Vagina (tissue), 2 donors: ENCODE data around the gene DEFB126. TPM values are rescaled to one million over a fixed set of nuclear protein-coding genes. Genes with fewer than 3 reads are reported as not detected.
"Not testable (repeated sequence)": the region's sequence is repeated elsewhere in the genome, so short reads cannot be mapped to it uniquely, and the experiment has no call there.

Source experiments
- DNase-seq, 2 donors: peaks; one replicate each; pipeline ENCODE4 v3.0.0-alpha.2; 2017; ENCODE audit errors: extremely low spot score in 2 of 2
- H3K27ac ChIP-seq: fragments of 200-600 bp; sonication (generic); one replicate; pipeline ENCODE4 v1.5.1; 2019
- H3K27me3 ChIP-seq: fragments of 200-600 bp; sonication (generic); one replicate; pipeline ENCODE4 v1.5.1; 2019
- H3K36me3 ChIP-seq, 2 donors: fragments of 200-600 bp; sonication (generic); one replicate each; pipeline ENCODE4 v1.5.1; 2017 to 2019
- H3K4me1 ChIP-seq: fragments of 200-600 bp; sonication (generic); one replicate; pipeline ENCODE4 v1.5.1; 2019
- H3K4me3 ChIP-seq, 2 donors: fragments of 200-600 bp; sonication (generic); 1 replicate in 1 of 2; 2 replicates in 1 of 2; pipeline ENCODE4 v1.5.1; 2016 to 2019
- H3K9me3 ChIP-seq: fragments of 200-600 bp; sonication (generic); one replicate; pipeline ENCODE4 v1.5.1; 2019
- CTCF ChIP-seq, 3 experiments: fragments of 450-650 bp in 2 of 3; fragments of 200-600 bp in 1 of 3; sonication (generic) in 1 of 3; IDR thresholded peaks; one replicate each; pipeline ENCODE4 v1.5.1; 2017 to 2019; ENCODE audit warnings: antibody characterized with exemption in 3 of 3, mild to moderate bottlenecking in 2 of 3, moderate library complexity in 2 of 3
- POLR2A ChIP-seq, 2 donors: fragments of 450-650 bp; IDR thresholded peaks; one replicate each; pipeline ENCODE4 v1.6.1; 2017; ENCODE audit warnings: antibody characterized with exemption in 2 of 2, mild to moderate bottlenecking in 2 of 2, moderate library complexity in 2 of 2
- POLR2AphosphoS5 ChIP-seq, 2 donors: sonication (generic); formaldehyde crosslinking; IDR thresholded peaks; one replicate each; pipeline ENCODE4 v1.9.0; 2017; ENCODE audit warnings: antibody characterized with exemption in 2 of 2, mild to moderate bottlenecking in 2 of 2, low read depth in 1 of 2; ENCODE audit not compliant: insufficient read depth in 1 of 2
- intact Hi-C: fragments of 100-400 bp; cut with DNase I; formaldehyde crosslinking; loops from one replicate; pipeline ENCODE4 v1.15.1; 2023
- total RNA-seq: library from RNA; depleted of rRNA; stranded (reverse); fragments of >200 nt; gene quantifications from one replicate; pipeline ENCODE4 v1.2.3, GENCODE V29; 2016

The DEFB126 gene
- total RNA-seq, 1 donor from 2014 or later = not detected

DNA sequence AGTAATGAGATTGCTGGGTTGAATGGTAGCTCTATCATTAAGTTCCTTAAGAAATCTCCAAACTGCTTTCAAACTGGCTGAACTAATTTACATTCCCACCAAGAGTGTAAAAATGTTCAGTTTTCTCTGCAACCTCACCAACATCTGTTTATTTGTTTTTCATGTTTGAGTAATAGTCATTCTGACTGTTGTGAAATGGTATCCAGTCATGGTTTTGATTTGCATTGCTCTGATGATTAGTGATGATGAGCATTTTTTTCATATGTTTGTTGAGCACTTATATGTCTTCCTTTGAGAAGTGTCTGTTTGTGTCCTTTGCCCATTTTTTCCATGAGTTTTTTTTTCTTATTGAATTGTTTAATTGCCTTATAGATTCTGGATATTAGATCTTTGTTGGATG, 30.0 kb upstream of the DEFB126 start:
- intact Hi-C loops = no loop called here
- H3K9me3 ChIP-seq = no peaks in the 10 kb centered on the region
- H3K36me3 ChIP-seq = no peaks in the 10 kb centered on the region
- TF ChIP-seq POLR2AphosphoS5 (IDR thresholded peaks at IDR 0.05; ENCODE audit: insufficient read depth in 1 of 2, low read depth in 1 of 2) = no peak
- TF ChIP-seq POLR2A (IDR thresholded peaks at IDR 0.05) = no peak
- TF ChIP-seq CTCF (IDR thresholded peaks at IDR 0.05) = no peak
- H3K27ac ChIP-seq = no peak overlapping the region
- H3K4me3 ChIP-seq = no peak overlapping the region
- no peaks in the 10 kb centered on the region for H3K4me1 ChIP-seq
- DNase-seq = no peak
- H3K27me3 ChIP-seq = no peaks in the 10 kb centered on the region

DNA sequence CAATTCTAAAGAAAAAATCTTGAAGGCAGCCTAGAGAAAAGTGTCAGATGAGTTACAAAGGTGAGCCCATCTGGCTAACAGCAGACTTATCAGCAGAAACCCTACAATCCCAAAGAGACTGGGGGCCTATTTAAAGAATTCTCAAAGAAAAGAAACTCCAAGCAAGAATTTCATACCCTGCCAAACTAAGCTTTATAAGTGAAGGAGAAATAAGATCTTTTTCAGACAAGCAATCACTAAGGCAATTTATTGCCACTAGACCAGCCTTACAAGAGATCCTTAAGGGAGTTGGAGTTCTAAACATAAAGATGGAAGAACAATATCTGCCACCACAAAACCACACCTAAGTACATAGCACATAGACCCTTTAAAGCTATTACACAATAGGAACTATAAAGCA, 24.9 kb upstream of the DEFB126 start:
- Histone ChIP-seq H3K9me3 (no peaks in the 10 kb centered on the region), H3K36me3 (no peaks in the 10 kb centered on the region), H3K27ac (no peak overlapping the region), H3K27me3 (no peaks in the 10 kb centered on the region), H3K4me3 (no peak overlapping the region), H3K4me1 (no peaks in the 10 kb centered on the region)
- TF ChIP-seq CTCF (IDR thresholded peaks at IDR 0.05) (no peak), POLR2AphosphoS5 (IDR thresholded peaks at IDR 0.05; ENCODE audit: insufficient read depth in 1 of 2, low read depth in 1 of 2) (no peak), POLR2A (IDR thresholded peaks at IDR 0.05) (no peak)
- intact Hi-C loops = no loop called here
- no peak for DNase-seq

DNA sequence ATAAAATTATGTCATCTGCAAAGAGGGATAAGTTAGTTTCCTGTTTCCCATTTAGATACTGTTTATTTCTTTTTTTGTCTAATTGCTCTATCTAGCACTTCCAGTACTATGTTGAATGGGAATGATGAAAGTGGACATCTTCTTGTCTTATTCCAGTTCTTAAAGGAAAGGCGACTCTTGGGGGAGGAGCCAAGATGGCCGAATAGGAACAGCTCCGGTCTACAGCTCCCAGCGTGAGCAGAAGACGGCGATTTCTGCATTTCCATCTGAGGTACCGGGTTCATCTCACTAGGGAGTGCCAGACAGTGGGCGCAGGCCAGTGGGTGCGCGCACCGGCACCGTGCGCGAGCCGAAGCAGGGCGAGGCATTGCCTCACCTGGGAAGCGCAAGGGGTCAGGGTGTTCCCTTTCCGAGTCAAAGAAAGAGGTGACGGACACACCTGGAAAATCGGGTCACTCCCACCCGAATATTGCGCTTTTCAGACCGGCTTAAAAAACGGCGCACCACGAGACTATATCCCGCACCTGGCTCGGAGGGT, 12.5 kb upstream of the DEFB126 start:
- H3K36me3 ChIP-seq, H3K4me1 ChIP-seq, DNase-seq, H3K9me3 ChIP-seq, H3K27ac ChIP-seq, intact Hi-C loops, H3K4me3 ChIP-seq, H3K27me3 ChIP-seq: not testable (repeated sequence)

DNA sequence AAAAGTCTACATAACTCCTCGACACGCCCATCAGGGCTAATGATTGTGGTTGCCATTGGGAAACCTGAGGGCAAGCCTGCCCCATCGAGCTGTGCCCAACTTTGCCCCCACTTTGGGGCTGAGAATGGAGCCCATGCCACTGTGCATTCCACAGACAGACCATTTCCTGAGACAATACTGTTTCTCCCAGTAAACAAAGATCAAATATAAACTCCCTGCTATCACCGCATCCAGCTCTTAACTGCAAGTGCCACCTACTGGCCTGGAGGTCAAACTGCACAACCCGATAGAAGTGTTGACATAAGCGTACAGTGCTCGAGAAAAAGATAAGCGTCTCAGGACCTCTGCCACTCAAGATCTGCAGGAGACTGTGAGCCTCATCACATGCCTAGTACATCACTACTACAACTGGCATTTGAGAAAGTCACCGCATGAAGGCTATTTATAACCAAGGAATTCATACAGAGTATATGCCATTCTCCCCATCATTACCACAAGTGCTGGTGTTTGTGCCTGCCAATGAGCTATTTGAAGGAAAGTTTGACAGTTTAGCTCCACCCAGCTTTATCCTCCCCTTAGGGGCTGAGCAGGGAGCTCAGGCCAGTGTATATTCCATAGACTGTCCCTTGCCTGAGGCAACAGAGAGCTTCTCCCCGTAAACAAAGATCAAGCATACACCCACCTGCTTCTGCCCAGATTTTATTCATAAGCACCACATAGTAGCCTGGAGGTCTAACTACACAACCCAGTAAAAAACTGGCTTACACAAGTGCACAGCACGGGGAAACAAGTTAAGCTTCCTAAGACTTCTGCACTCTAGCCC, 4.5 kb upstream of the DEFB126 start:
- intact Hi-C loops = no loop called here
- no peaks in the 10 kb centered on the region for H3K4me1 ChIP-seq
- H3K4me3 ChIP-seq = no peak overlapping the region
- H3K9me3 ChIP-seq = no peaks in the 10 kb centered on the region
- H3K27me3 ChIP-seq = no peaks in the 10 kb centered on the region
- no peaks in the 10 kb centered on the region for H3K36me3 ChIP-seq
- H3K27ac ChIP-seq = no peak overlapping the region
- no peak for TF ChIP-seq POLR2A (IDR thresholded peaks at IDR 0.05)
- TF ChIP-seq POLR2AphosphoS5 (IDR thresholded peaks at IDR 0.05; ENCODE audit: insufficient read depth in 1 of 2, low read depth in 1 of 2) = no peak
- no peak for TF ChIP-seq CTCF (IDR thresholded peaks at IDR 0.05)
- no peak for DNase-seq

GRCh38 chr20:145877-146276, 3.5 kb downstream of the DEFB126 start:
- Histone ChIP-seq H3K4me1 (no peaks in the 10 kb centered on the region), H3K27me3 (no peaks in the 10 kb centered on the region), H3K4me3 (no peak overlapping the region), H3K36me3 (no peaks in the 10 kb centered on the region), H3K9me3 (no peaks in the 10 kb centered on the region), H3K27ac (no peak overlapping the region)
- intact Hi-C loops = no loop called here
- TF ChIP-seq POLR2A (IDR thresholded peaks at IDR 0.05) = no peak
- no peak for DNase-seq

DNA sequence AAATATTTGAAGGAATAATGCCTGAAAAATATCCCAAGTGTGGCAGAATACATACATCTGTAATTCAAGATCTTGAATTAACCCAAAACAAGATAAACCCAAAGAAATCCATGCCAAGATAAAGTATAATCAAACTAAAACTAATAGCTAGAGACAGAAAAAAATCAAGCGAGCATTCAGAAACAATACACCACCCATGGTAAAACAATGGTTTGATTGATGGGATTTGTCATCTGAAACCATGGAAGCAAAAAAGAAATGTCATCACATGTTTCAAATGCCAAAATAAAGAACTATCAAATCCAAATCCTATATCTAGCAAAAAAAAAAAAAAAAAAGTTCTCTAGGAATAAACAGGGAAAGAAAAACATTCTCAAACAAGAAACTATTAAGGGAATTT, 9.7 kb downstream of the DEFB126 start:
- no peaks in the 10 kb centered on the region for H3K9me3 ChIP-seq
- H3K36me3 ChIP-seq = no peaks in the 10 kb centered on the region
- no peak for TF ChIP-seq POLR2AphosphoS5 (IDR thresholded peaks at IDR 0.05; ENCODE audit: insufficient read depth in 1 of 2, low read depth in 1 of 2)
- TF ChIP-seq POLR2A (IDR thresholded peaks at IDR 0.05) = no peak
- TF ChIP-seq CTCF (IDR thresholded peaks at IDR 0.05) = no peak
- no peak overlapping the region for H3K27ac ChIP-seq
- H3K4me1 ChIP-seq = no peaks in the 10 kb centered on the region
- DNase-seq = no peak
- intact Hi-C loops = no loop called here
- no peak overlapping the region for H3K4me3 ChIP-seq
- H3K27me3 ChIP-seq = no peaks in the 10 kb centered on the region
